ENCODE data around the gene WWOX.

GRCh38 chr16:78785218-78785617, 685.8 kb downstream of the WWOX start:
- TF ChIP-seq CTCF (IDR thresholded peaks at IDR 0.05; ENCODE audit: low read length), result no peak
- no peak for TF ChIP-seq EZH2 (optimal IDR thresholded peaks at IDR 0.05; ENCODE audit: low read depth, low read length)

Measured in MM.1S (cell line).